ENCODE measurements around the gene LEFTY2.
"Not testable (repeated sequence)": the region's sequence is repeated elsewhere in the genome, so short reads cannot be mapped to it uniquely, and the experiment has no call there.

LEFTY2 gene

DNA sequence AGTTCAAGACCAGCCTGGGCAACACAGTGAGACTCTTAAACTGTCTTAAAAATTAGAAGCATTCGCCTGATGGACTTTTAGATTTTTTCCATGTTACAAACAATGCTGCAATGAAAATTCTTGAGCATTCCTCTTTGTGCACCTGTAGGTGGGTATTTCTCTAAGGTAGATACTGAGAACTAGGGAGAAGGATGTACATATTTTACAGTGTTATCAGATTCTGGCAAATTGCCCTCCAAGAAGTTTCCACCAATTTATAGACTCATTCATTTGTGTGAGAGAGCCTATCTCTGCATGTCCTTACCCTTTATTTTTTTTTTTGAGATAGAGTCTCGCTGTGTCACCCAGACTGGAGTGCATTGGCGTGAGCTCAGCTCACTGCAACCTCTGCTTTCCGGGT, 12.3 kb upstream of the LEFTY2 start:
- DNase-seq: no peak

GRCh38 chr1:225950905-225951497, 10.0 kb upstream of the LEFTY2 start:
- DNase-seq: no peak

GRCh38 chr1:225949041-225949440, 8.0 kb upstream of the LEFTY2 start:
- DNase-seq: no peak

GRCh38 chr1:225946803-225947202, 5.8 kb upstream of the LEFTY2 start:
- DNase-seq: no peak

DNA sequence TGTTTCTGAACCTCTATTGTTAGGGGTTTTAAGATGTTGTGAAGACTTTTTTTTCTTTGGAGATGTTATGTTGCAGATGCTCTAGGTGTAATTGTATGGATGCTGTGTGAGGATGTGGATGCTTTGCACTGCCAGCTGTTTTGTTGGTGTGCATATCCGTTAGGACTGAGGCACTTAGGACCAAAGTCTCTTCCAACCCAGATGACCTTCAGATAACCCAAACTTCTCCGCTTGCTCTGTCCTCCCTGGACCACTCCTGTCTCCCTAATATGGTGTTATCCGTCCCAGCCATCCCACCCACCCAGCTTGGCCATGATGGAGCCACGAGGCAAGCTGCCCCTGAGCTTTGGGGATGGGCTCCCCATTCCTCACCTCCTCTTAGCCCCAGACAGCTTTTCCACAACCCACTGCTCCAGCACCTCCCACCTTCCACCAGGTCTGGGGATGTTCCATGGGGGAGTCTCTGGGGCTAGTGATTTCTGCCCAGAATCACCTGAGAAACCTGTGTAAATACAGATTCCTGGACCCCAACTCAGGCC, 5.1 kb upstream of the LEFTY2 start:
- DNase-seq: no peak

- no peak for DNase-seq
Measured at GRCh38 chr1:225945564-225945963, 4.5 kb upstream of the LEFTY2 start.

GRCh38 chr1:225944951-225945350, 3.9 kb upstream of the LEFTY2 start:
- DNase-seq: no peak

DNA sequence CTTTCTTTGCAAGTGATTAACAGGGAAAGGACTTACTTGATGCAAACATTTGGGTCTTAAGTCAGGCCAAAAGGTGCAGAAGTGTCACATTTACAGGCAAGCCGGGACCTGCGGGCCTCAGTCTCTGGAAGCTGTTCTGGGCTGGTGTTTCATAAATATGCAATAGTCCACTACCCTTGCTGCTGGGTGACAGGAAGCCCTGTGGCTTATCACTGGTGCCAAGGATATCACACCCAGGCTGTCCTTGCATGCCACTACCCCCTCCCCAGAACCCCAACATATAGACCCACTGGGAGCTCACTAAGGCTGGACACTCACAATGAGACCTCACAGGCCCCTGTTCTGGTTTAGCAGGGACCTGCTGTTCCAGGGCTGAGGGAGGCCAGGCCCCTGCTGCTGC, 3.4 kb upstream of the LEFTY2 start:
- DNase-seq: no peak

- DNase-seq: no peak
Measured at GRCh38 chr1:225943582-225943981, 2.6 kb upstream of the LEFTY2 start.

DNA sequence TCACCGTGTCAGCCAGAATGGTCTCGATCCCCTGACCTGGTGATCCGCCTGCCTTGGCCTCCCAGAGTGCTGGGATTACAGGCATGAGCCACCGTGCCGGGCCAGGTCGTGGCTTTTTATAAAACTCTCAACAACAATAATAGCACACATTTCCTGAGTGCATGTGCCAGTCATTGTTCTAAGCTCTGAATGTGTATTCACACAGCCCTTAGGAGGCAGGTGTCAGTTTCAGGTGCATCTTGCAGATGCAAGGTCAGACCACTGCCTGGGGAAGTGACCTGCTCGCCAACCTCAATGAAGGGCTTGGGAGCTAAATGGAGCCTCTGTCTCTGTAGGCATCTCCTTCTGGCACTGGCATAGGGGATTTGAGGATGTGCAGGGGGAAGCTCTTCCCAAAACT, 1.6 kb upstream of the LEFTY2 start:
- DNase-seq: no peak

DNA sequence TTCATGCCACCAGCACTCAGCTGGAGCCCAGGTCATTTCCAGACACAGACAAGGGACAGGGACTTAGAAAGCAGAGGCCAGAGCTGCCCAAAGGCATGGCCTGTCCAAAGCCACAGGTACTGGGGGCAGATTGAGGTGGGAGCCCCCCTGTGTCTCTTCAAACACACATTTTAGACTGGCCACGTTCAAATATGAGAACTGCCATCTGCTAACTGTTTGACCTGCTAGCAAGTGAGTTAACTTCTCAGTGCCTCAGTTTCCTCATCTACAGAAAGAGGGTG, 862 bp upstream of the LEFTY2 start:
- no peak for DNase-seq

- DNase-seq: peak; percentile 60
Measured at GRCh38 chr1:225940385-225941151, 452 bp downstream of the LEFTY2 start.

DNA sequence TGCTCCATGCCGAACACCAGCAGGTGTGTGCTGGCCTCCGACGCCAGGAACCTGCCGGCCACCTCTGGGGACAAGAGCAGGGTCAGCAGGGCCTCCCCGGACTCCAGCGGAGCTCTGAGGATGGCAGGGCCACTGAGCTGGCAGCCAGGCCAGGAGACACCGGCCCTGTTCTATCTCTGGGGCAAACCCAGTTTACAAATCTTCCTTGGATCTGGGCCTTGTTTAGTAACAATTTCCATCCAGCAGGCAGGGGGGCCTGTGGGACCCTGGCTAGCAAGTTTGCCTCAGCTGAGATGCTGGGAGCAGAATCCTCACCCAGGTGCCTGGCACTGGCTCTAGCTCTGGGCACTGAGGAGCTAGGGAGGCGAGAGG, 1.1 kb downstream of the LEFTY2 start:
- DNase-seq: not testable (repeated sequence)

GRCh38 chr1:225939097-225939938, 1.7 kb downstream of the LEFTY2 start:
- DNase-seq: not testable (repeated sequence)

- no peak for DNase-seq
Measured at GRCh38 chr1:225937048-225937968, 3.7 kb downstream of the LEFTY2 start.

GRCh38 chr1:225936523-225936922, 4.5 kb downstream of the LEFTY2 start:
- DNase-seq: no peak

DNA sequence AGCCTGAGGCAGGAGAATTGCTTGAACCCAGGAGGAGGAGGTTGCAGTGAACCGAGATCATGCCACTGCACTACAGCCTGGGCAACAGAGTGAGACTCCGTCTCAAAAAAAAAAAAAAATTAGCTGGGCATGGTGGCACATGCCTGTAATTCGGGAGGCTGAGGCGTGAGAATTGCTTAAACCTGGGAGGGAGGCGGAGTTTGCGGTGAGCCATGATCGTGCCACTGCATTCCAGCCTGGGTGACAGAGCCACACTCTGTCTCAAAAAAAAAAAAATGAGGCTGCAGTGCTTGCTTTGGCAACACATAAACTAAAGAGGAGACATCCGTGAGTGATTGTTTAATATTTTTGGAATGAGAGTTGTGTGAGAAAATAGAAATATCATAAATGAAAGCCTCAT, 4.9 kb downstream of the LEFTY2 start:
- DNase-seq: not testable (repeated sequence)

- DNase-seq: no peak
Measured at GRCh38 chr1:225934711-225935110, 6.3 kb downstream of the LEFTY2 start.

DNA sequence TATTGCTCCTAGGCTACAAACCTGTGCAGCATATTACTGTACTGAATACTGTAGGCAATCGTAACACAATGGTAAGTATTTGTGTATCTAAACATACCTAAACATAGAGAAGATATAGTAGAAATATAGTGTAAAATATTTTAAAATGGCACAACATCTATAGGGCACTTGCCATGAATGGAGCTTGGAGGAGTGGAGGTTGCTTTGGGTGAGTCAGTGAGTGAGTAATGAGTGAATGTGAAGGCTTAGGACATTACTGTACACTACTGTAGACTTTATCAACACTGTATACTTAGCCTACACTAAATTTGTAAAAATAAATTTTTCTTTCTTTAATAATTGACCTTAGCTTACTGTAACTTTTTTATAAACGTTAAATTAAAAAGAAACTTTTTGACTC, 7.9 kb downstream of the LEFTY2 start:
- no peak for DNase-seq

DNA sequence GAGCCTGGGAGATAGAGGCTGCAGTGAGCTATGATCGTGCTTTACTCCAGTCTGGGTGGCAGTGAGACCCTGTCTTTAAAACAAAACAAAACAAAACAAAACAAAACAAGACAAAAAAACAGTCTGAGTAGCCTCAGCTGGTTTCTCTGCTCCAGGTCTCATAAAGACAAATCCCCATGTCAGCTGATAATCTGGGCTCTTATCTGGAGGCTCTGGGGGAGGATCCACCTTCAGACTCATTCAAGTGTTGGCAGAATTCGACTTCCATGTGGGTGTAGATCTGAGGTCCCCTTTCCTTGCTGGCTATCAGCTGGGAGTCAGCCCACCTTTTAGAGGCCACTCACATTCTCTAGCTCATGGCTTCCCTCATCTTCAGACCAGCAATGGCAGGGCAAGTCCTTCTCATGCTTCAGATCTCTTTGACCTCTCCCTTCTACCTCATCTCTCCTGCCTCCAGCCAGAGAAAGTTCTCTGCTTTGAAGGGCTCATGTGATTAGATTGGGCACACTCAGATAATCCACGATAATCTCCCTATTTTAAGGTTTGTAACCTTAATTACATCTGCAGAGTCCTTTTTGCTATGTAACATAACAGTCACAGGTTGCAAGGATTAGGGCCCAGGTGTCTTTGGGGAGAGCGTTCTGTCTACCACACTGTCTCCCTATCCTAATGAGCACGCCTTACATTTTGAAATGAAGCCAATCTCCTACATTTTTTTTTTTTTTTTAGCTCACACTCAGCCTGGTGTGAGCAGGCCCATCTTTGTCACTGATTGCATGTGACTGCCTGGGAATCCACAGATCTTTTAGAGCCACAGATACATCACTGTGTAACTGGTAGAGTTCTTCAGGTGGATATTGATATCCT, 9.5 kb downstream of the LEFTY2 start:
- DNase-seq: no peak

- DNase-seq: no peak
Measured at GRCh38 chr1:225930566-225930965, 10.5 kb downstream of the LEFTY2 start.

DNA sequence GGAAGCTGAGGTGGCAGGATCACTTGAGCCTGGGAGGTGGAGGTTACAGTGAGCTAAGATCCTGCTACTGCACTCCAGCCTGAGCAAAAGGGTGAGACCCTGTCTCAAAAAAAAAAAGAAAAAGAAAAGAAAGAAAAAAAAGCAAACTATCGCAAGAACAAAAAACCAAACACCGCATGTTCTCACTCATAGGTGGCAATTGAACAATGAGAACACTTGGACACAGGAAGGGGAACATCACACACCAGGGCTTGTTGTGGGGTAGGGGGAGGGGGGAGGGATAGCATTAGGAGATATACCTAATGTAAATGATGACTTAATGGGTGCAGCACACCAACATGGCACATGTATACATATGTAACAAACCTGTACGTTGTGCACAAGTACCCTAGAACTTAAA, 11.6 kb downstream of the LEFTY2 start:
- not testable (repeated sequence) for DNase-seq

Measured in right forelimb (tissue), 1 donor.